IMR-90 (cell line): ENCODE results near the gene AIRE. TPM values are rescaled to one million over a fixed set of nuclear protein-coding genes. Genes with fewer than 3 reads are reported as not detected.

Experiments
- ATAC-seq: fragments of 200-7000 bp; cut with Tn5 transposase; 2 replicates; pipeline ENCODE4 v1.9.1; 2020; ENCODE audit warnings: low read depth, mild to moderate bottlenecking, moderate library complexity
- BruUV-seq: library from RNA; stranded (reverse); fragments of 400-500 nt; replicated peaks from 2 replicates; lab custom pipeline; 2021; lab: Mats Ljungman, UMichigan
- CTCF ChIA-PET: fragments of 300-600 bp; formaldehyde crosslinking; extraction: SDS; loops from one replicate; lab custom pipeline; 2021; ENCODE audit warnings: antibody characterized with exemption; lab: Yijun Ruan, JAX
- POLR2A ChIA-PET: fragments of 300-600 bp; sonication (Branson Sonifier 250); formaldehyde crosslinking; loops from one replicate; lab custom pipeline; 2022; ENCODE audit warnings: antibody characterized with exemption; ENCODE audit not compliant: unreplicated experiment; lab: Charles Lee
- DNase-seq: peaks from one replicate; pipeline ENCODE4 v3.0.0; 2013
- H2AFZ ChIP-seq: replicated peaks from 2 replicates; pipeline ENCODE3; 2013; ENCODE audit warnings: low read length, mild to moderate bottlenecking; ENCODE audit not compliant: poor library complexity
- H2AK5ac ChIP-seq: 2 replicates; pipeline ENCODE4 v1.6.1; 2013; ENCODE audit warnings: low read depth, low read length, inconsistent platforms
- H2AK9ac ChIP-seq: replicated peaks from 2 replicates; pipeline ENCODE3; 2013; ENCODE audit warnings: mild to moderate bottlenecking, low read depth, low read length, moderate library complexity; ENCODE audit not compliant: poor library complexity
- H2BK120ac ChIP-seq: 2 replicates; pipeline ENCODE4 v1.6.1; 2013; ENCODE audit warnings: low read depth, low read length, inconsistent platforms
- H2BK15ac ChIP-seq: 3 replicates; pipeline ENCODE4 v1.6.1; 2013; ENCODE audit warnings: low read depth, low read length, inconsistent platforms
- H2BK20ac ChIP-seq: 2 replicates; pipeline ENCODE4 v1.6.1; 2013; ENCODE audit warnings: low read depth, mild to moderate bottlenecking, inconsistent platforms, low read length, moderate library complexity
- H2BK5ac ChIP-seq: 2 replicates; pipeline ENCODE4 v1.6.1; 2013; ENCODE audit warnings: mild to moderate bottlenecking, low read depth, low read length, inconsistent platforms; ENCODE audit not compliant: poor library complexity, severe bottlenecking
- H3K14ac ChIP-seq: replicated peaks from 2 replicates; pipeline ENCODE4 v1.6.1; 2013; ENCODE audit warnings: low read depth, low read length, inconsistent platforms
- H3K18ac ChIP-seq: 2 replicates; pipeline ENCODE4 v1.6.1; 2013; ENCODE audit warnings: low read depth, low read length, control low read depth
- H3K23ac ChIP-seq: 2 replicates; pipeline ENCODE4 v1.6.1; 2013; ENCODE audit warnings: low read depth, low read length, inconsistent platforms
- H3K27ac ChIP-seq: 2 replicates; pipeline ENCODE4 v1.5.1; 2013; ENCODE audit warnings: mild to moderate bottlenecking, control low read depth, low read length; ENCODE audit not compliant: insufficient read depth
- H3K27me3 ChIP-seq: 2 replicates; pipeline ENCODE4 v1.6.1; 2013; ENCODE audit warnings: low read length; ENCODE audit not compliant: control insufficient read depth, insufficient read depth
- H3K36me3 ChIP-seq: 2 replicates; pipeline ENCODE4 v1.6.1; 2013; ENCODE audit warnings: low read length, mixed read lengths; ENCODE audit not compliant: control insufficient read depth, insufficient read depth
- H3K4ac ChIP-seq: 2 replicates; pipeline ENCODE4 v1.6.1; 2013; ENCODE audit warnings: low read depth, low read length, inconsistent platforms
- H3K4me1 ChIP-seq: 2 replicates; pipeline ENCODE4 v1.6.1; 2013; ENCODE audit warnings: low read length, mixed read lengths; ENCODE audit not compliant: control insufficient read depth, insufficient read depth
- H3K4me2 ChIP-seq: 2 replicates; pipeline ENCODE4 v1.6.1; 2013; ENCODE audit warnings: low read depth, mild to moderate bottlenecking, control low read depth, low read length, moderate library complexity
- H3K4me3 ChIP-seq: 2 replicates; pipeline ENCODE4 v1.5.1; 2013; ENCODE audit warnings: low read depth, mild to moderate bottlenecking, control low read depth, low read length, moderate library complexity; ENCODE audit not compliant: insufficient read depth
- H3K56ac ChIP-seq: 2 replicates; pipeline ENCODE4 v1.6.1; 2013; ENCODE audit warnings: low read length, inconsistent platforms; ENCODE audit not compliant: insufficient read depth; ENCODE audit errors: extremely low read depth
- H3K79me1 ChIP-seq, 2 experiments: 2 replicates each; pipeline ENCODE4 v1.6.1; 2013; ENCODE audit warnings: low read length in 2 of 2, inconsistent platforms in 1 of 2, low read depth in 1 of 2
- H3K9ac ChIP-seq: 2 replicates; pipeline ENCODE4 v1.6.1; 2013; ENCODE audit warnings: low read depth, low read length, control low read depth
- H3K9me1 ChIP-seq: 2 replicates; pipeline ENCODE4 v1.6.1; 2013; ENCODE audit warnings: low read length, inconsistent platforms; ENCODE audit not compliant: insufficient read depth
- H3K9me3 ChIP-seq: 2 replicates; pipeline ENCODE4 v1.6.1; 2013; ENCODE audit warnings: low read length; ENCODE audit not compliant: control insufficient read depth, insufficient read depth
- H4K20me1 ChIP-seq: 2 replicates; pipeline ENCODE4 v1.6.1; 2013; ENCODE audit warnings: low read length, inconsistent platforms; ENCODE audit not compliant: insufficient read depth
- H4K5ac ChIP-seq: 2 replicates; pipeline ENCODE4 v1.6.1; 2013; ENCODE audit warnings: mild to moderate bottlenecking, low read depth, low read length, control low read depth
- H4K8ac ChIP-seq, 2 experiments: 2 replicates each; pipeline ENCODE4 v1.6.1; 2013; ENCODE audit warnings: low read depth in 2 of 2, low read length in 2 of 2, control low read depth in 1 of 2, inconsistent platforms in 1 of 2
- H4K91ac ChIP-seq: 2 replicates; pipeline ENCODE4 v1.6.1; 2013; ENCODE audit warnings: low read depth, low read length, inconsistent platforms; ENCODE audit not compliant: insufficient read depth
- BHLHE40 ChIP-seq: fragments of 150-350 bp; IDR thresholded peaks from 2 replicates; pipeline ENCODE4 v1.6.1; 2016; ENCODE audit warnings: mild to moderate bottlenecking, low read depth, low read length
- CEBPB ChIP-seq: IDR thresholded peaks from 2 replicates; pipeline ENCODE4 v1.6.1; 2012; ENCODE audit warnings: low read depth, low read length, improper control_type of control experiment
- CTCF ChIP-seq: conservative IDR thresholded peaks from 2 replicates; pipeline ENCODE4 v1.5.1; 2012; ENCODE audit warnings: mild to moderate bottlenecking, low read depth, low read length, improper control_type of control experiment
- ELK1 ChIP-seq: fragments of 150-350 bp; IDR thresholded peaks from 2 replicates; pipeline ENCODE4 v1.6.1; 2016; ENCODE audit warnings: low read depth, mild to moderate bottlenecking, low read length, moderate library complexity, borderline replicate concordance
- MAZ ChIP-seq: IDR thresholded peaks from 2 replicates; pipeline ENCODE4 v1.6.1; 2012; ENCODE audit warnings: low read depth, mild to moderate bottlenecking, low read length, improper control_type of control experiment, moderate library complexity, borderline replicate concordance
- MXI1 ChIP-seq: IDR thresholded peaks from 2 replicates; pipeline ENCODE4 v1.6.1; 2012; ENCODE audit warnings: low read depth, mild to moderate bottlenecking, low read length, moderate library complexity, borderline replicate concordance
- NFE2L2 ChIP-seq: fragments of 150-350 bp; IDR thresholded peaks from 2 replicates; pipeline ENCODE4 v1.6.1; 2016; ENCODE audit warnings: low read depth, mild to moderate bottlenecking, low read length
- RCOR1 ChIP-seq: IDR thresholded peaks from 2 replicates; pipeline ENCODE4 v1.6.1; 2012; ENCODE audit warnings: mild to moderate bottlenecking, low read length, improper control_type of control experiment; ENCODE audit not compliant: insufficient replicate concordance
- WGBS, 2 experiments: methylation state at CpG; one replicate each; pipeline versions ENCODE4 v1.1.5 to v1.1.7; 2013; ENCODE audit warnings: missing lambda C conversion rate in 2 of 2; ENCODE audit not compliant: insufficient read length in 1 of 2; ENCODE audit errors: extremely low coverage in 2 of 2; 5-methylcytosine and 5-hydroxymethylcytosine counted together
- dilution Hi-C: fragments of 300-500 bp; cut with HindIII; formaldehyde crosslinking; loops from one replicate; pipeline ENCODE4 v1.14.3; 2018; ENCODE audit warnings: low sequenced_read_pairs; ENCODE audit not compliant: unreplicated experiment
- in situ Hi-C: fragments of 300-500 bp; cut with MboI; formaldehyde crosslinking; loops from 3 replicates; pipeline ENCODE4 v1.14.3; 2019; ENCODE audit warnings: low sequenced_read_pairs, inconsistent platforms, mixed read lengths
- intact Hi-C: fragments of 100-400 bp; cut with micrococcal nuclease; formaldehyde crosslinking; loops from 2 replicates; pipeline ENCODE4 v1.10.0; 2022
- polyA plus RNA-seq, 3 experiments: library from polyadenylated mRNA; depleted of rRNA; stranded (reverse); fragments of >200 nt; gene quantifications; 2 replicates each; pipeline ENCODE4 v1.2.3, GENCODE V29; 2012; ENCODE audit warnings: low replicate concordance in 1 of 3
- total RNA-seq: library from RNA; depleted of rRNA; stranded (reverse); fragments of >200 nt; gene quantifications from 2 replicates; pipeline ENCODE4 v1.2.3, GENCODE V29; 2012

AIRE gene
- total and polyA plus RNA-seq, 2 of the 4 experiments (the other 2 are of a cell fraction): 0.05 TPM; not detected in 1

GRCh38 chr21:44313451-44313850, 27.8 kb downstream of the AIRE start:
- 89% methylated on average over 6 of the region's 13 CpGs; no CpG with 5 or more reads in 1 of the 2 experiments for WGBS, 2 experiments
- Histone ChIP-seq H3K9me1 (peaks cover 5% of the 10 kb centered on the region; the same call in 1 of the 2 replicates), H3K9me3 (no peaks in the 10 kb centered on the region), H2AK9ac (no peak overlapping the region), H3K14ac (no peak overlapping the region), H4K5ac (no peak overlapping the region), H3K79me1 (peaks cover 7 to 13% of the 10 kb centered on the region in 2 experiments; a peak in 3 of 4 replicates), H2BK5ac (no peak overlapping the region), H2BK15ac (no peak overlapping the region), H4K91ac (no peak overlapping the region), H3K4ac (no peak overlapping the region), H4K20me1 (peaks cover 17% of the 10 kb centered on the region), H2BK120ac (no peak overlapping the region), H3K18ac (no peak overlapping the region), H3K36me3 (peaks cover 77% of the 10 kb centered on the region), H3K4me3 (no peak overlapping the region), H3K9ac (no peak overlapping the region), H3K27me3 (no peaks in the 10 kb centered on the region), H3K27ac (no peak overlapping the region), H3K56ac (no peak overlapping the region), H4K8ac (no peak overlapping the region), H2BK20ac (no peak overlapping the region), H2AFZ (no peak overlapping the region), H2AK5ac (no peak overlapping the region), H3K4me2 (no peak overlapping the region), H3K23ac (no peak overlapping the region), H3K4me1 (no peaks in the 10 kb centered on the region)
- dilution Hi-C loops: no loop called here
- DNase-seq (no peak), ATAC-seq (no peak)
- BruUV-seq: no TSS peak
- intact Hi-C loops: no loop called here
- in situ Hi-C loops: no loop called here
- TF ChIP-seq CEBPB: no peak
- TF ChIP-seq BHLHE40: no peak
- no peak for TF ChIP-seq MXI1
- no peak for TF ChIP-seq MAZ
- no peak for TF ChIP-seq CTCF
- TF ChIP-seq RCOR1: no peak
- TF ChIP-seq NFE2L2: no peak
- no peak for TF ChIP-seq ELK1
- CTCF ChIA-PET: no interaction called here
- POLR2A ChIA-PET: no interaction called here
